ENCODE data around the gene STAB2.

STAB2 gene

DNA sequence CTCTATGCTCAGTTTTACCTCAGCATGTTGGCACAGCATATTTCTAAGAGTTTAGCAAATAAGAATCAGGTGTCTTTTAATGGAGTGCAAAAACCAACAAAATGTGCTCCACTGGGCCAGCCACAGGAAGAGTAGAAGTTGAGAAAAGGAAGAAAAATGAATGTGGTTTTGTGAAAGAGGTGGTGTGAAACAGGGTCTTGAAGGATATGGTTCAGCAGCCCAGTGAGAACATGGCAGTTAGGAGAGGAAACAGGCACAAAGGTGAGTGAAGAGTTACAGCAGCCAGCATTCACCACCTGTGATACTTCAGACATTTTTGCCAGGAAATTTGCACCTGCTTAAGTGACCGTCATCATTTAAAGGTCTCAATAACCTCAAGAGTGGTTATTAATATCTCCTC, 2.4 kb downstream of the STAB2 start:
- no peaks in the 10 kb centered on the region for H3K36me3 ChIP-seq (ENCODE audit: control insufficient read depth, insufficient read depth, low read length)
- H3K9ac ChIP-seq (ENCODE audit: low read depth, low read length) = no peak overlapping the region
- no peaks in the 10 kb centered on the region for H3K27me3 ChIP-seq (ENCODE audit: control insufficient read depth, insufficient read depth, low read length)
- H3K4me1 ChIP-seq (ENCODE audit: control insufficient read depth, insufficient read depth, low read length) = no peaks in the 10 kb centered on the region
- no peak overlapping the region for H3K4me3 ChIP-seq (ENCODE audit: low read depth, low read length)
- H3K9me3 ChIP-seq (ENCODE audit: control insufficient read depth, insufficient read depth, low read length) = no peaks in the 10 kb centered on the region

DNA sequence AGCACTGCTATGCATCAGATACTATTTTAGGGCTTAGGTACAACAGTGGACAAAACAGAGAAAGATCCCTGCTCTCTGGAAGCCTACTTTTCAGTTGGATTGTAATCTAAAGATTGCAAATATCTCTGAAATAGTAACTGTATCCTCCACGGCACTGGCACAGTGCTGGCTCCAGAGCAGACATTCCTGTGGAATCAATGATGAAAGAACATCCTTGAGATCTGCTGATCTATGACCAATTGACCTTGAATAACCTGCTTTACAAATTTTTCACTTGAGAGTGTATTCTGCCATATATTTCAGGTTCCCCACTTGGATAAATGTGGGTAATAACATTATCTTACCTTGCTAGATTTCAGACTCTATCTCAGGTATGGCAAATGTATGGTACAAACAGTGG, 3.2 kb downstream of the STAB2 start:
- no peaks in the 10 kb centered on the region for H3K27me3 ChIP-seq (ENCODE audit: control insufficient read depth, insufficient read depth, low read length)
- no peak overlapping the region for H3K4me3 ChIP-seq (ENCODE audit: low read depth, low read length)
- no peaks in the 10 kb centered on the region for H3K9me3 ChIP-seq (ENCODE audit: control insufficient read depth, insufficient read depth, low read length)
- no peaks in the 10 kb centered on the region for H3K36me3 ChIP-seq (ENCODE audit: control insufficient read depth, insufficient read depth, low read length)
- H3K9ac ChIP-seq (ENCODE audit: low read depth, low read length) = no peak overlapping the region
- H3K4me1 ChIP-seq (ENCODE audit: control insufficient read depth, insufficient read depth, low read length) = no peaks in the 10 kb centered on the region

DNA sequence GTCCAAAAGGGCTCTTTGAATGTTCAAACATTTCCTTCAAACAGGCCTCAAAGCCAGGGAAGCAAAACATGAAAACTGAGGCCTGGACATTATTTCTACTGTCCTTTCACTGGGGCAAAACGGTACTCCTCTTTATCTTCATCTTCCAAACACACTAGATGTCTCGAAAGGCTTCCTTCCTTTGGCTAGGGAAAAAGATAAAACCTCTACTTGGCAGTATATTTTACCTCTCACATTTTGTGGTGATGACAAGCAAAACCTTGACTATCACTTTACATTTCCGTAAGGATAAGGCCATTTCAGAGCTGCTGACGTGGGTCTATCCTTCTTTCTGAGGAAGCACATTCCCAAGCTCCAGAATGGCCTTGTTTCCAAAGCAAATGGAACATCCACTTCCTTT, 9.9 kb downstream of the STAB2 start:
- H3K36me3 ChIP-seq (ENCODE audit: control insufficient read depth, insufficient read depth, low read length) = no peaks in the 10 kb centered on the region
- no peaks in the 10 kb centered on the region for H3K9me3 ChIP-seq (ENCODE audit: control insufficient read depth, insufficient read depth, low read length)
- no peaks in the 10 kb centered on the region for H3K27me3 ChIP-seq (ENCODE audit: control insufficient read depth, insufficient read depth, low read length)
- H3K4me1 ChIP-seq (ENCODE audit: control insufficient read depth, insufficient read depth, low read length) = no peaks in the 10 kb centered on the region
- no peak overlapping the region for H3K9ac ChIP-seq (ENCODE audit: low read depth, low read length)
- H3K4me3 ChIP-seq (ENCODE audit: low read depth, low read length) = no peak overlapping the region

DNA sequence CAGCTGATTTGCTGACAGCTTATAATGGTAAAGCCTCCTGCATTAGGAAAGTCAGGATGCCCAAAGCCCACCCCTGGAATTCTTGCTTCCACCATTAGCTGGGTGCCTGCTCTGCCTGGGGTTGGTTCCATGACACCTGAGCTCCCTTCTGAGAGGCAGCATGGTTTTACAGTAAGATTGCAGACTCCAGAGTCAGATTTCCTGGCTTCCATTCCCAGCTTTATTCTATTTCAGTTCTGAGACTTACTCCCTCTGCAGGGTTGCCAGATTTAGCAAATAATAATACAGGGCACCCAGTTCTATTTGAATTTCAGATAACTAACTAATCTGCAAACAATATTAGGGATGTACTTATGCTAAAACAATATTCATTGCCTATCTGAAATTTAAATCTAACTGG, 12.2 kb downstream of the STAB2 start:
- H3K27me3 ChIP-seq (ENCODE audit: control insufficient read depth, insufficient read depth, low read length) = no peaks in the 10 kb centered on the region
- H3K9ac ChIP-seq (ENCODE audit: low read depth, low read length) = no peak overlapping the region
- H3K36me3 ChIP-seq (ENCODE audit: control insufficient read depth, insufficient read depth, low read length) = no peaks in the 10 kb centered on the region
- no peak overlapping the region for H3K4me3 ChIP-seq (ENCODE audit: low read depth, low read length)
- no peaks in the 10 kb centered on the region for H3K4me1 ChIP-seq (ENCODE audit: control insufficient read depth, insufficient read depth, low read length)
- H3K9me3 ChIP-seq (ENCODE audit: control insufficient read depth, insufficient read depth, low read length) = no peaks in the 10 kb centered on the region

DNA sequence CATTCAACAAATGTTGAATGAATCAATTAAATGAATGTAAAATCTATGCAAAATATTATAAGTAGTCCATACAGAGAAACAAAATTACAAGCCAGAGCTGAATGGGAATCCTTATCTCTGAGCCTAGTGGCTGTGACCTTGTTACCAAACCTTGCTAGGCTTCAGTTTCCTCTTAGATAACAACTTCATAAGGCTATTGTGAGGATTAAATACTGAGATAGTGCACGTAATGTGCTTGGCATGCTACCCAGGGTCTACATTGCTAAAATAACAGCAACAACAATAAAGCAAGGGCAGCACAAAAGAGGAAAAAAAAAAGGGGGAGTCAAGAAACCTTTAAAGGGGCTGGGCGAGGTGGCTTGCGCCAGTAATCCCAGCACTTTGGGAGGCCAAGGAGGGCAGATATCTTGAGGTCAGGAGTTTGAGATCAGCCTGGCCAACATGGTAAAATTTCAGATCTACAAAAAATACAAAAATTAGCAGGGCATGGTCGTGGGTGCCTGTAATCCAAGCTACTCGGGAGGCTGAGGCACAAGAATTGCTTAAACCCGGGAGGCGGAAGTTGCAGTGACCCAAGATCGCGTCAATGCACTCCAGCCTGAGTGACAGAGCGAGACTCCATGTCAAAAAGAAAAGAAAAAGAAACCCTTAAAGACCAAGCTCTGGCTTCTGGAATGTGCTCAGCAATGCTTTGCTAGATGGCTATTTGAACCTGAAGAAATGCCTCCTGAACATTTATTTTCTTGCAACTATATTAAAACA, 14.1 kb downstream of the STAB2 start:
- no peak overlapping the region for H3K9ac ChIP-seq (ENCODE audit: low read depth, low read length)
- H3K4me3 ChIP-seq (ENCODE audit: low read depth, low read length) = no peak overlapping the region
- no peaks in the 10 kb centered on the region for H3K4me1 ChIP-seq (ENCODE audit: control insufficient read depth, insufficient read depth, low read length)
- no peaks in the 10 kb centered on the region for H3K9me3 ChIP-seq (ENCODE audit: control insufficient read depth, insufficient read depth, low read length)
- no peaks in the 10 kb centered on the region for H3K36me3 ChIP-seq (ENCODE audit: control insufficient read depth, insufficient read depth, low read length)
- no peaks in the 10 kb centered on the region for H3K27me3 ChIP-seq (ENCODE audit: control insufficient read depth, insufficient read depth, low read length)

DNA sequence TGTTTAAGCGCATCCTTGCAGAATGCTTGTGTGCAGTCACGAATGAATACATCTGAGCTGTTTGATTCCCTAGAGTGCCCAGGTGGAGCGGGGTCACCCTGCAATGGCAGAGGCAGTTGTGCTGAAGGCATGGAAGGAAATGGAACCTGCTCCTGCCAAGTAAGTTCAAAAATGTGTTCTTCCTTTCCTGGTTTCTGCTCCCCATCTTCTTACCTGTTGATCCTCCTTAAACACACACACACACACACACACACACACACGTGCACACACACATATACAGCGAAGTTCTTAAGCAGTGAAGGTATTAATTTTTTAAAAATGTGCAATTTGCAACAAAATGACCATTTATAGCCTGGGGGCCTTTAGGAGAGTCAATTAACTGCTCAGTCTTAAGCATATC, 33.3 kb downstream of the STAB2 start:
- H3K27me3 ChIP-seq (ENCODE audit: control insufficient read depth, insufficient read depth, low read length) = no peaks in the 10 kb centered on the region
- no peaks in the 10 kb centered on the region for H3K9me3 ChIP-seq (ENCODE audit: control insufficient read depth, insufficient read depth, low read length)
- no peak overlapping the region for H3K4me3 ChIP-seq (ENCODE audit: low read depth, low read length)
- H3K4me1 ChIP-seq (ENCODE audit: control insufficient read depth, insufficient read depth, low read length) = no peaks in the 10 kb centered on the region
- H3K36me3 ChIP-seq (ENCODE audit: control insufficient read depth, insufficient read depth, low read length) = no peaks in the 10 kb centered on the region
- H3K9ac ChIP-seq (ENCODE audit: low read depth, low read length) = no peak overlapping the region

GRCh38 chr12:103623716-103624115, 36.6 kb downstream of the STAB2 start:
- H3K9me3 ChIP-seq (ENCODE audit: control insufficient read depth, insufficient read depth, low read length) = no peaks in the 10 kb centered on the region
- no peaks in the 10 kb centered on the region for H3K36me3 ChIP-seq (ENCODE audit: control insufficient read depth, insufficient read depth, low read length)
- no peaks in the 10 kb centered on the region for H3K4me1 ChIP-seq (ENCODE audit: control insufficient read depth, insufficient read depth, low read length)
- no peaks in the 10 kb centered on the region for H3K27me3 ChIP-seq (ENCODE audit: control insufficient read depth, insufficient read depth, low read length)
- no peak overlapping the region for H3K4me3 ChIP-seq (ENCODE audit: low read depth, low read length)
- H3K9ac ChIP-seq (ENCODE audit: low read depth, low read length) = no peak overlapping the region

DNA sequence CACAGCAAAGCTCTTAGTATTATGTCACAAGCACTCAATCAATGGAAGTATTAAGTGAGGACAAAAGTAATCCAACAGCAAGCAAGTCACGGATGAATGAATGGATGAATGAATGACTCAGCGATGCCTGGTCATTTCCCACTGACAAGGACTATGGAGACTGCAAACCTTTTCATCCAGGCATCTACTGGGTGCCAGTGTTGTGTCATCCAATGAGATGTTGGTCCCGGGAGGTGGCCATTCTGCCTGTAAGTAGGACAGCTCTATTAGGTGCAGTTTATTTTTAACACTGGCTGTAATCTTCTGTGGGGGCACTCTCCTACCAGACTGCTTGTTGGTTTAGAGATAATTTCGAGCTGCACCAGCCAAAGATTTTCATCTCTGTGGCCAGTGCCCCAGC, 39.4 kb downstream of the STAB2 start:
- Histone ChIP-seq H3K9ac (ENCODE audit: low read depth, low read length) (no peak overlapping the region), H3K36me3 (ENCODE audit: control insufficient read depth, insufficient read depth, low read length) (no peaks in the 10 kb centered on the region), H3K9me3 (ENCODE audit: control insufficient read depth, insufficient read depth, low read length) (no peaks in the 10 kb centered on the region), H3K27me3 (ENCODE audit: control insufficient read depth, insufficient read depth, low read length) (no peaks in the 10 kb centered on the region), H3K4me1 (ENCODE audit: control insufficient read depth, insufficient read depth, low read length) (no peaks in the 10 kb centered on the region), H3K4me3 (ENCODE audit: low read depth, low read length) (no peak overlapping the region)

DNA sequence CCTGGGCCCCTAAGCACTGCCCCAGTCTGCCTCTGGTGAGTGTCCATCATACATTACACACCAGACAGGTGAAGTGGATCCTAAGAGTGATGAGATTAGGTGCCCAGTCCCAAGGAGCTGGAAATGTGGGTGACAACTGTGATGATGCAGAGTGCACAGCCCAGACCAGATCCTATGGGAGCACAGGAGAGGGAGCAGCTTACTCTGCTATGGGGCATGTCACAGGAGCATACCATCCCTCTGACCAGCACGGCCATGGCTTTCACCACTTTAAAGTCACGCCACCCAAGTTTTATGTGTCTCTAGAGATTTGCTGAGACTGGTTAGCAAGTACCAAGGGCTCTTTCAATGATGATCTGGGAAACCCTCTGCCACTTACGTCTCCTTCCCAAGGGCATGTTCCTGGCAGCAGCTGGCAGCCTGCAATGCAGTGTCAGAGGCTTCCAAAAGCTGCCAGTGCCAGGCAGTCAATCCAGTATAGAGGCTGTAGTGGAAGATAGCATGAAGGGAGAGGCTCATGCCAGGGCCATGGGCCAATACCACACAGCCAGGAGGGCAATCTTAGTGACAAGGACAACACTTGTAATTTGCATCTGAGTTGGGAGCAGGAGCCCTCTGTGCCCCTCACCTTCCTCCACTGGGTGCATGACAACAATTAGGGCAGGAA, 40.2 kb downstream of the STAB2 start:
- H3K9ac ChIP-seq (ENCODE audit: low read depth, low read length) = no peak overlapping the region
- H3K9me3 ChIP-seq (ENCODE audit: control insufficient read depth, insufficient read depth, low read length) = no peaks in the 10 kb centered on the region
- H3K27me3 ChIP-seq (ENCODE audit: control insufficient read depth, insufficient read depth, low read length) = no peaks in the 10 kb centered on the region
- no peaks in the 10 kb centered on the region for H3K4me1 ChIP-seq (ENCODE audit: control insufficient read depth, insufficient read depth, low read length)
- H3K36me3 ChIP-seq (ENCODE audit: control insufficient read depth, insufficient read depth, low read length) = no peaks in the 10 kb centered on the region
- H3K4me3 ChIP-seq (ENCODE audit: low read depth, low read length) = no peak overlapping the region

- H3K36me3 ChIP-seq (ENCODE audit: control insufficient read depth, insufficient read depth, low read length) = no peaks in the 10 kb centered on the region
- H3K4me3 ChIP-seq (ENCODE audit: low read depth, low read length) = no peak overlapping the region
- H3K27me3 ChIP-seq (ENCODE audit: control insufficient read depth, insufficient read depth, low read length) = no peaks in the 10 kb centered on the region
- no peaks in the 10 kb centered on the region for H3K9me3 ChIP-seq (ENCODE audit: control insufficient read depth, insufficient read depth, low read length)
- no peaks in the 10 kb centered on the region for H3K4me1 ChIP-seq (ENCODE audit: control insufficient read depth, insufficient read depth, low read length)
- H3K9ac ChIP-seq (ENCODE audit: low read depth, low read length) = no peak overlapping the region
These were observed 45.6 kb downstream of the STAB2 start for GRCh38 chr12:103632554-103633216.

DNA sequence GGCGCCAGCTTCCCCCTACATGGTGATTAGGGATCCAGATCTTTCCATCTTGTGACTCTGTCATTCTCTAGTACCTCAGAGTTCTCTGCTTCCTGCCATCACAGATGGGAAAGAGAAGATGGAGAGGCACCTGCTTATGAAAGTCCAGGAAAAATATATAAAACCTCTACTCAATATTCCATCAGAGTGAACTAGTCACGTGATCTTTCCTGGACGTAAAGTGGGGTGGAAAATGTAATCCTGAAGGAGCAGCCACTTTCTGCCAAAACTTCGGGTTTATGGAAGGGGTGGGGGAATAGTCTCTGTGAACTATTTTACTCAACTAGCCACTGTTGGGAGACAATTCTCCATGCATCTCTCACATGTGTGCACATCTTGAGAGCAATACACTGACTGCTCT, 47.7 kb downstream of the STAB2 start:
- Histone ChIP-seq H3K4me3 (ENCODE audit: low read depth, low read length) (no peak overlapping the region), H3K36me3 (ENCODE audit: control insufficient read depth, insufficient read depth, low read length) (no peaks in the 10 kb centered on the region), H3K9me3 (ENCODE audit: control insufficient read depth, insufficient read depth, low read length) (no peaks in the 10 kb centered on the region), H3K27me3 (ENCODE audit: control insufficient read depth, insufficient read depth, low read length) (no peaks in the 10 kb centered on the region), H3K4me1 (ENCODE audit: control insufficient read depth, insufficient read depth, low read length) (no peaks in the 10 kb centered on the region), H3K9ac (ENCODE audit: low read depth, low read length) (no peak overlapping the region)

- H3K27me3 ChIP-seq (ENCODE audit: control insufficient read depth, insufficient read depth, low read length) = no peaks in the 10 kb centered on the region
- no peak overlapping the region for H3K4me3 ChIP-seq (ENCODE audit: low read depth, low read length)
- H3K9me3 ChIP-seq (ENCODE audit: control insufficient read depth, insufficient read depth, low read length) = no peaks in the 10 kb centered on the region
- no peaks in the 10 kb centered on the region for H3K36me3 ChIP-seq (ENCODE audit: control insufficient read depth, insufficient read depth, low read length)
- H3K9ac ChIP-seq (ENCODE audit: low read depth, low read length) = no peak overlapping the region
- H3K4me1 ChIP-seq (ENCODE audit: control insufficient read depth, insufficient read depth, low read length) = no peaks in the 10 kb centered on the region
These were observed 48.3 kb downstream of the STAB2 start for GRCh38 chr12:103635419-103635818.
